ENCODE data around the gene AK9.

- no peak for TF ChIP-seq CTCF (IDR thresholded peaks at IDR 0.05; ENCODE audit: borderline replicate concordance, extremely low read depth, low read length, poor library complexity, severe bottlenecking)
- no peak for TF ChIP-seq EZH2 (IDR thresholded peaks at IDR 0.05; ENCODE audit: borderline replicate concordance, low read depth, low read length, severe bottlenecking)
These were observed 218.6 kb downstream of the AK9 start for GRCh38 chr6:109472132-109472995.

Data from DND-41 (cell line).